Measurements from ENCODE around the gene SCIN. TPM values are rescaled to one million over a fixed set of nuclear protein-coding genes. Genes with fewer than 3 reads are reported as not detected.
"Not testable (repeated sequence)": the region's sequence is repeated elsewhere in the genome, so short reads cannot be mapped to it uniquely, and the experiment has no call there.

SCIN gene
- total and polyA plus RNA-seq, 4 donors = 4.5 to 24.7 (median 11.4) TPM

DNA sequence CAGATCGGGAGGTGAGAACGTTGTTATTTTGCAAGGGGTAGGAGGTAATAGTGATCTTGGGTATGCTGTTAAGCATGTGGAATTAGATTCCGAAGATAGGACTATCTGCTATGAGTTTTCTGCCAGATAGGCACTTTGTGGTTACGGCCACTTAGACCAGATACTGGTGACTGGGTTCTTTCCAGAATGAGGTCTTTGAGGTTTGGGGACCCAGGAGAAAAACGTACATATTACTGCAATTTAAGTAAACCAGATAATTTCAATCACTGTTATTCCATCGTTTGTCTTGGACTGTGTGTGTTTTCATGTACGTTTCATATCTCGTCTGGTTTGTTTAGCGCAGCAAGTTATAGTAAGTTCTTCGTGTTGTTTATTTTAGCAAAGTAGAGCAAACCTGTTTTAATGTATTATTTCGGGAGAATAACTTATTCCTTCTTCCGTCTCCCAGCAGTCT lies 117.2 kb downstream of the SCIN start:
- peak overlapping the region; percentile 71 to 98 for H3K27ac ChIP-seq (ENCODE audit: low read depth in 1 of 2, low read length in 1 of 2)
- no peaks in the 10 kb centered on the region for H3K36me3 ChIP-seq (ENCODE audit: control insufficient read depth in 4 of 4, insufficient read depth in 4 of 4, low read length in 4 of 4)
- peak; percentile 0 for ATAC-seq (ENCODE audit: insufficient read depth, low FRiP score)
- DNase-seq = no peak
- H3K4me1 ChIP-seq (ENCODE audit: control insufficient read depth in 5 of 5, insufficient read depth in 5 of 5, low read length in 5 of 5) = peaks cover 0 to 12% (median 2%) of the 10 kb centered on the region in 5 donors
- TF ChIP-seq, protein P1, sequence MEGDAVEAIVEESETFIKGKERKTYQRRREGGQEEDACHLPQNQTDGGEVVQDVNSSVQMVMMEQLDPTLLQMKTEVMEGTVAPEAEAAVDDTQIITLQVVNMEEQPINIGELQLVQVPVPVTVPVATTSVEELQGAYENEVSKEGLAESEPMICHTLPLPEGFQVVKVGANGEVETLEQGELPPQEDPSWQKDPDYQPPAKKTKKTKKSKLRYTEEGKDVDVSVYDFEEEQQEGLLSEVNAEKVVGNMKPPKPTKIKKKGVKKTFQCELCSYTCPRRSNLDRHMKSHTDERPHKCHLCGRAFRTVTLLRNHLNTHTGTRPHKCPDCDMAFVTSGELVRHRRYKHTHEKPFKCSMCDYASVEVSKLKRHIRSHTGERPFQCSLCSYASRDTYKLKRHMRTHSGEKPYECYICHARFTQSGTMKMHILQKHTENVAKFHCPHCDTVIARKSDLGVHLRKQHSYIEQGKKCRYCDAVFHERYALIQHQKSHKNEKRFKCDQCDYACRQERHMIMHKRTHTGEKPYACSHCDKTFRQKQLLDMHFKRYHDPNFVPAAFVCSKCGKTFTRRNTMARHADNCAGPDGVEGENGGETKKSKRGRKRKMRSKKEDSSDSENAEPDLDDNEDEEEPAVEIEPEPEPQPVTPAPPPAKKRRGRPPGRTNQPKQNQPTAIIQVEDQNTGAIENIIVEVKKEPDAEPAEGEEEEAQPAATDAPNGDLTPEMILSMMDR (IDR thresholded peaks at IDR 0.05; ENCODE audit: control extremely low read depth, extremely low read depth) = no peak
- peaks cover 0 to 3% (median 0%) of the 10 kb centered on the region in 3 donors for H3K27me3 ChIP-seq (ENCODE audit: control insufficient read depth in 3 of 3, insufficient read depth in 3 of 3, low read length in 2 of 3)
- peak overlapping the region; percentile 34 to 88 for H3K9ac ChIP-seq (ENCODE audit: insufficient read depth in 1 of 2, low read length in 2 of 2)
- WGBS, 2 donors = 13 to 14% methylated on average over 12 of the region's 12 CpGs
- peak overlapping the region; percentile 80 for H3K4me3 ChIP-seq
- H3K9me3 ChIP-seq (ENCODE audit: control insufficient read depth in 4 of 4, insufficient read depth in 3 of 4, low read length in 3 of 4) = no peaks in the 10 kb centered on the region

GRCh38 chr7:12688485-12689170 lies 118.1 kb downstream of the SCIN start:
- not testable (repeated sequence) for H3K27ac ChIP-seq (ENCODE audit: low read depth in 1 of 2, low read length in 1 of 2); H3K4me3 ChIP-seq
- WGBS, 2 donors = 90 to 99% methylated on average over 2 to 3 of the region's 3 CpGs

GRCh38 chr7:12689451-12689850 lies 118.9 kb downstream of the SCIN start:
- Histone ChIP-seq H3K4me3 (no peak overlapping the region), H3K9me3 (ENCODE audit: control insufficient read depth in 4 of 4, insufficient read depth in 3 of 4, low read length in 3 of 4) (no peaks in the 10 kb centered on the region), H3K9ac (ENCODE audit: insufficient read depth in 1 of 2, low read length in 2 of 2) (no peak overlapping the region), H3K27ac (ENCODE audit: low read depth in 1 of 2, low read length in 1 of 2) (no peak overlapping the region), H3K36me3 (ENCODE audit: control insufficient read depth in 4 of 4, insufficient read depth in 4 of 4, low read length in 4 of 4) (no peaks in the 10 kb centered on the region), H3K4me1 (ENCODE audit: control insufficient read depth in 5 of 5, insufficient read depth in 5 of 5, low read length in 5 of 5) (peaks cover 0 to 12% (median 2%) of the 10 kb centered on the region in 5 donors), H3K27me3 (ENCODE audit: control insufficient read depth in 3 of 3, insufficient read depth in 3 of 3, low read length in 2 of 3) (peaks cover 0 to 3% (median 0%) of the 10 kb centered on the region in 3 donors)
- ATAC-seq (ENCODE audit: insufficient read depth, low FRiP score) = no peak
- DNase-seq = no peak
- TF ChIP-seq, protein P1 (IDR thresholded peaks at IDR 0.05; ENCODE audit: control extremely low read depth, extremely low read depth) = no peak
- WGBS, 2 donors = 89 to 95% methylated on average over 2 of the region's 2 CpGs

More at GRCh38 chr7:12688485-12689170, 118.1 kb downstream of the SCIN start:
- H3K36me3 ChIP-seq (ENCODE audit: control insufficient read depth in 4 of 4, insufficient read depth in 4 of 4, low read length in 4 of 4); DNase-seq; H3K27me3 ChIP-seq (ENCODE audit: control insufficient read depth in 3 of 3, insufficient read depth in 3 of 3, low read length in 2 of 3); ATAC-seq (ENCODE audit: insufficient read depth, low FRiP score); H3K9ac ChIP-seq (ENCODE audit: insufficient read depth in 1 of 2, low read length in 2 of 2); H3K9me3 ChIP-seq (ENCODE audit: control insufficient read depth in 4 of 4, insufficient read depth in 3 of 4, low read length in 3 of 4): not testable (repeated sequence)
- H3K4me1 ChIP-seq (ENCODE audit: control insufficient read depth in 5 of 5, insufficient read depth in 5 of 5, low read length in 5 of 5) = peaks cover 0 to 12% (median 2%) of the 10 kb centered on the region in 5 donors

DNA sequence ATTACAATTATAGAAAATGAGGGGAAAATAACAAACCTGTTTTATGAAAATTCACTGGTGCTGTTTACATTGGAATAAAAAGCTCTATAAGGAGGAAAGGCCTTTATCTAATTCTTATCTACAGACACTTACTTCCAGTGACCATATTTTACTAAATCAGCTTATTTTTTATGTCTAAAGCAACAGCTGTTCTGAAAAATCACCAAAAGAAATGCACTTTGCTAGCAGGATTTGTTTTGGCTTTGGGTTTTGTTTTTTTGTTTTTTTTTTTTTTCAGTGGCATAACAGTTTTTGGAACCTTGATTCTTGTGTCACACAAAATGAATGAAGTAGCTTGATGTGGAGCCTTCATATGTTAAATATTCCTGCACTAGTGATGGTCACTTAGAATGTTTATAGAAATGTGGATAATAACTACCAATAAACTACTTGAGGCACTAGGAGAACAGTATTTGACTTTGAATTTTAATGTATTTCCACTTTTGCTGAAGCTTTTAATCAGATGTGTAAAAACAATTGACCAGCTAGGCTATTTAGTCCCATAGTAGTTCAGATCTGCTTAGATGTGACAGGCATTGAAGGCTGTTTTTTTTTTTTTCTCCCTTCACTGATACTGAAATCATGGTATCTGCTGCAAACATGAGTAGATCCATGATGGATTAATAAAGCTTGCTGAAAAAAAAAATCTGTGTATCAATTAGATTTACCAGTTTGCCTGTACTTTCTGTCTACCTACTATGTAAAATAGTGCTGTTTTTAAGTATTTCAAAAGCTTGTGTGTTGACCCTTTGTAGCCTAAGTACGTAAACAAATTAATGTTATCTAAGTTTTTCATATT lies 119.7 kb downstream of the SCIN start:
- Histone ChIP-seq H3K9ac (ENCODE audit: insufficient read depth in 1 of 2, low read length in 2 of 2) (no peak overlapping the region), H3K4me3 (no peak overlapping the region), H3K27ac (ENCODE audit: low read depth in 1 of 2, low read length in 1 of 2) (no peak overlapping the region), H3K4me1 (ENCODE audit: control insufficient read depth in 5 of 5, insufficient read depth in 5 of 5, low read length in 5 of 5) (peaks cover 0 to 12% (median 2%) of the 10 kb centered on the region in 5 donors), H3K9me3 (ENCODE audit: control insufficient read depth in 4 of 4, insufficient read depth in 3 of 4, low read length in 3 of 4) (no peaks in the 10 kb centered on the region), H3K36me3 (ENCODE audit: control insufficient read depth in 4 of 4, insufficient read depth in 4 of 4, low read length in 4 of 4) (no peaks in the 10 kb centered on the region), H3K27me3 (ENCODE audit: control insufficient read depth in 3 of 3, insufficient read depth in 3 of 3, low read length in 2 of 3) (peaks cover 0 to 3% (median 0%) of the 10 kb centered on the region in 3 donors)
- TF ChIP-seq, protein P1 (IDR thresholded peaks at IDR 0.05; ENCODE audit: control extremely low read depth, extremely low read depth) = no peak
- no peak for DNase-seq
- no peak for ATAC-seq (ENCODE audit: insufficient read depth, low FRiP score)
- WGBS, 2 donors = 95 to 97% methylated on average over 1 of the region's 1 CpG

DNA sequence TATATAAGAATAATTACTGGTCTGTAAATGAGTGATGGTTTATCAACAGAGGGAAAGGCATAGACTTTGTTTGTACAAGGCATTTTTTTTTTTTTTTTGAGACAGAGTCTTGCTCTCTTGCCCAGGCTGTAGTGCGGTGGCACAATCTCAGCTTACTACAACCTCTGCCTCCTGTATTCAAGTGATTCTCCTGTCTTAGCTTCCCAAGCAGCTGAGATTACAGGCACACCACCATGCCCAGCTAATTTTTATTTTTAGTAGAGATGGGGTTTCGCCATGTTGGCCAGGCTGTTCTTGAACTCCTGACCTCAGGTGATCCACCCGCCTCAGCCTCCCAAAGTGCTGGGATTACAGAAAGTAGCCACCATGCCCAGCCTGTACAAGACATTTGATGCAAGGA lies 120.9 kb downstream of the SCIN start:
- not testable (repeated sequence) for H3K4me3 ChIP-seq; ATAC-seq (ENCODE audit: insufficient read depth, low FRiP score)
- 95 to 96% methylated on average over 3 of the region's 3 CpGs for WGBS, 2 donors

More for the DNA sequence above, 120.9 kb downstream of the SCIN start:
- not testable (repeated sequence) for H3K27ac ChIP-seq (ENCODE audit: low read depth in 1 of 2, low read length in 1 of 2); H3K27me3 ChIP-seq (ENCODE audit: control insufficient read depth in 3 of 3, insufficient read depth in 3 of 3, low read length in 2 of 3); H3K9ac ChIP-seq (ENCODE audit: insufficient read depth in 1 of 2, low read length in 2 of 2); H3K4me1 ChIP-seq (ENCODE audit: control insufficient read depth in 5 of 5, insufficient read depth in 5 of 5, low read length in 5 of 5); H3K9me3 ChIP-seq (ENCODE audit: control insufficient read depth in 4 of 4, insufficient read depth in 3 of 4, low read length in 3 of 4); H3K36me3 ChIP-seq (ENCODE audit: control insufficient read depth in 4 of 4, insufficient read depth in 4 of 4, low read length in 4 of 4); DNase-seq

Data from lung (tissue), 12 donors.